Neural cell (in vitro differentiated cells): ENCODE data around the gene MAEA. TPM values are rescaled to one million over a fixed set of nuclear protein-coding genes. Genes with fewer than 3 reads are reported as not detected.

Experiments
- H2AFZ ChIP-seq: fragments of 200-600, 300-800 bp; sonication (generic), shearing (Covaris generic); 2 replicates; pipeline ENCODE4 v1.6.0; 2014; ENCODE audit warnings: low read depth, mild to moderate bottlenecking, antibody characterized with exemption, low read length, moderate library complexity
- H3F3A ChIP-seq: fragments of 200-600 bp; shearing (Covaris generic); 2 replicates; pipeline ENCODE4 v1.6.1; 2016; ENCODE audit warnings: mild to moderate bottlenecking, moderate library complexity, mixed read lengths, antibody characterized with exemption, low read length; ENCODE audit not compliant: insufficient read depth, poor library complexity, severe bottlenecking
- H3K27ac ChIP-seq: fragments of 200-600, 300-800 bp; sonication (generic), shearing (Covaris generic); 2 replicates; pipeline ENCODE4 v1.5.1; 2014; ENCODE audit warnings: mild to moderate bottlenecking, low read length, moderate library complexity
- H3K27me3 ChIP-seq: fragments of 300-800, 200-600 bp; sonication (generic), shearing (Covaris generic); 2 replicates; pipeline ENCODE4 v1.6.0; 2014; ENCODE audit warnings: mild to moderate bottlenecking, low read depth, low read length, moderate library complexity; ENCODE audit not compliant: insufficient read depth
- H3K36me3 ChIP-seq: fragments of 300-800, 200-600 bp; sonication (generic), shearing (Covaris generic); 2 replicates; pipeline ENCODE4 v1.5.1; 2014; ENCODE audit warnings: mild to moderate bottlenecking, antibody characterized with exemption, low read length, moderate library complexity; ENCODE audit not compliant: insufficient read depth
- H3K4me2 ChIP-seq: fragments of 300-800, 200-600 bp; sonication (generic), shearing (Covaris generic); 2 replicates; pipeline ENCODE4 v1.6.0; 2014; ENCODE audit warnings: mild to moderate bottlenecking, low read length
- H3K4me3 ChIP-seq: fragments of 300-800, 200-600 bp; sonication (generic), shearing (Covaris generic); 2 replicates; pipeline ENCODE4 v1.5.1; 2014; ENCODE audit warnings: mild to moderate bottlenecking, low read length, moderate library complexity
- H3K79me2 ChIP-seq: fragments of 200-600 bp; shearing (Covaris generic); replicated peaks from 2 replicates; pipeline ENCODE4 v1.6.0; 2014; ENCODE audit warnings: mild to moderate bottlenecking, low read length, moderate library complexity; ENCODE audit not compliant: insufficient read depth
- H3K9ac ChIP-seq: fragments of 300-800, 200-600 bp; sonication (generic), shearing (Covaris generic); 2 replicates; pipeline ENCODE4 v1.6.1; 2016; ENCODE audit warnings: mild to moderate bottlenecking, low read length, mixed read lengths
- H3K9me2 ChIP-seq: fragments of 200-600 bp; shearing (Covaris generic); 2 replicates; pipeline ENCODE4 v1.6.1; 2016; ENCODE audit warnings: mild to moderate bottlenecking, low read length, mixed read lengths; ENCODE audit not compliant: insufficient read depth
- H3K9me3 ChIP-seq: fragments of 200-600, 300-800 bp; sonication (generic), shearing (Covaris generic); 2 replicates; pipeline ENCODE4 v1.6.1; 2016; ENCODE audit warnings: mild to moderate bottlenecking, mixed run types, low read length, moderate library complexity, mixed read lengths
- H4K20me1 ChIP-seq: fragments of 200-600 bp; shearing (Covaris generic); 2 replicates; pipeline ENCODE4 v1.6.1; 2016; ENCODE audit warnings: mild to moderate bottlenecking, mixed run types; ENCODE audit not compliant: insufficient read depth
- EP300 ChIP-seq: fragments of 450-650 bp; conservative IDR thresholded peaks from 2 replicates; pipeline ENCODE4 v1.6.1; 2014; ENCODE audit warnings: antibody characterized with exemption, mild to moderate bottlenecking, moderate library complexity; ENCODE audit not compliant: poor library complexity, severe bottlenecking
- EZH2 ChIP-seq: fragments of 200-600, 300-800 bp; shearing (Covaris generic), sonication (generic); IDR thresholded peaks from 2 replicates; pipeline ENCODE4 v1.6.1; 2014; ENCODE audit warnings: antibody characterized with exemption, low read length, borderline replicate concordance, mild to moderate bottlenecking; ENCODE audit not compliant: insufficient read depth, poor library complexity, severe bottlenecking
- MXI1 ChIP-seq: fragments of 450-650 bp; conservative IDR thresholded peaks from 2 replicates; pipeline ENCODE4 v1.6.1; 2014; ENCODE audit warnings: antibody characterized with exemption, mild to moderate bottlenecking; ENCODE audit not compliant: poor library complexity, severe bottlenecking
- POLR2AphosphoS5 ChIP-seq: IDR thresholded peaks from 2 replicates; pipeline ENCODE4 v1.6.1; 2012
- RAD21 ChIP-seq: fragments of 450-650 bp; conservative IDR thresholded peaks from 2 replicates; pipeline ENCODE4 v1.6.1; 2014; ENCODE audit warnings: antibody characterized with exemption, mild to moderate bottlenecking, moderate library complexity
- SMC3 ChIP-seq: fragments of 450-650 bp; conservative IDR thresholded peaks from 2 replicates; pipeline ENCODE4 v1.6.1; 2014; ENCODE audit warnings: antibody characterized with exemption, mild to moderate bottlenecking, moderate library complexity; ENCODE audit not compliant: poor library complexity
- TAF1 ChIP-seq: IDR thresholded peaks from 2 replicates; pipeline ENCODE4 v1.6.1; 2012; ENCODE audit warnings: low read depth
- polyA plus RNA-seq: library from polyadenylated mRNA; depleted of rRNA; stranded (reverse); fragments of >200 nt; gene quantifications from 2 replicates; pipeline ENCODE4 v1.2.3, GENCODE V29; 2014
- TF ChIP-seq, protein P1 (sequence below): IDR thresholded peaks from 2 replicates; pipeline ENCODE4 v1.6.1; 2012; ENCODE audit warnings: borderline replicate concordance
- TF ChIP-seq, protein P2 (sequence below): fragments of 450-650 bp; IDR thresholded peaks from 2 replicates; pipeline ENCODE4 v1.5.1; 2014; ENCODE audit warnings: antibody characterized with exemption, mild to moderate bottlenecking, moderate library complexity; ENCODE audit not compliant: poor library complexity, severe bottlenecking

MAEA gene
- polyA plus RNA-seq, 1 donor from 2014 or later: 106 TPM

DNA sequence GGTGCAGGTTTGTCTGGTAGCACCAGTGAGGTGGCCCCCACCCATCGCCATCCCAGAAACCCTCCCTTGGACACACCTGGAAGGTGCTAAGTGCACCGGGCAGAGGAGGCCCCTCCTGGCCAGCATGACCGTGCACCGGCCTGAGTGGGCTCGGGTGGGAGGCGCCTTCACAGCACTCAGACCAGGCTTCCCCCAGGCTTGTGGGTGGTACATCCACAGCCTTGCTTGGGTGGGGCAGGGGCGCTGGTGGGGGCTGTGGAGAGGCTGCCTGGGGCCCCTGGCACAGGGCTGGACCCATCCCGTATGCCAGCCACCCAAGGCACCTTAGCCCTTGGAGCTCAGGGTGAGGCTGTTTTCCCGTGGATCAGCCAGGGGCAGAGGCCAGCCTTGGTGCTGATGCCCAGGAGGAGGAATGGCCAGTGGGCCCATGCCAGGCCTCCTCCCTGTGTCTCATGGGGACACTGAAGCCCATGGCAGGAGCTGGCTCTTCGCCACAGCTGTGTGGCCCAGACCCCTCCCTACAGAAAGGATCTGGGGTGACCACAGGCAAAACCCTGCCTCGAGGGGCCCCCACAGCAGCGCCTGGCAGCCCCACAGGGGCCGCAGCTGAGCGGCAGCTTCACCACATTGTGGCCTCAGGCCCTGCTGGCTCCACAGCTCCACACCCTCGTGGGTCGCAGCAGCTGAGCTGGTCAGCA, 95.1 kb downstream of the MAEA start:
- H2AFZ ChIP-seq: no peak overlapping the region
- H3K4me3 ChIP-seq: no peak overlapping the region
- H3K4me2 ChIP-seq: no peak overlapping the region
- H3K36me3 ChIP-seq: no peaks in the 10 kb centered on the region
- H3K27ac ChIP-seq: no peak overlapping the region
- no peaks in the 10 kb centered on the region for H4K20me1 ChIP-seq
- no peaks in the 10 kb centered on the region for H3K79me2 ChIP-seq
- TF ChIP-seq EP300 (no peak), MXI1 (no peak), RAD21 (no peak), SMC3 (no peak), TAF1 (no peak), EZH2 (no peak)
- TF ChIP-seq, protein P1, sequence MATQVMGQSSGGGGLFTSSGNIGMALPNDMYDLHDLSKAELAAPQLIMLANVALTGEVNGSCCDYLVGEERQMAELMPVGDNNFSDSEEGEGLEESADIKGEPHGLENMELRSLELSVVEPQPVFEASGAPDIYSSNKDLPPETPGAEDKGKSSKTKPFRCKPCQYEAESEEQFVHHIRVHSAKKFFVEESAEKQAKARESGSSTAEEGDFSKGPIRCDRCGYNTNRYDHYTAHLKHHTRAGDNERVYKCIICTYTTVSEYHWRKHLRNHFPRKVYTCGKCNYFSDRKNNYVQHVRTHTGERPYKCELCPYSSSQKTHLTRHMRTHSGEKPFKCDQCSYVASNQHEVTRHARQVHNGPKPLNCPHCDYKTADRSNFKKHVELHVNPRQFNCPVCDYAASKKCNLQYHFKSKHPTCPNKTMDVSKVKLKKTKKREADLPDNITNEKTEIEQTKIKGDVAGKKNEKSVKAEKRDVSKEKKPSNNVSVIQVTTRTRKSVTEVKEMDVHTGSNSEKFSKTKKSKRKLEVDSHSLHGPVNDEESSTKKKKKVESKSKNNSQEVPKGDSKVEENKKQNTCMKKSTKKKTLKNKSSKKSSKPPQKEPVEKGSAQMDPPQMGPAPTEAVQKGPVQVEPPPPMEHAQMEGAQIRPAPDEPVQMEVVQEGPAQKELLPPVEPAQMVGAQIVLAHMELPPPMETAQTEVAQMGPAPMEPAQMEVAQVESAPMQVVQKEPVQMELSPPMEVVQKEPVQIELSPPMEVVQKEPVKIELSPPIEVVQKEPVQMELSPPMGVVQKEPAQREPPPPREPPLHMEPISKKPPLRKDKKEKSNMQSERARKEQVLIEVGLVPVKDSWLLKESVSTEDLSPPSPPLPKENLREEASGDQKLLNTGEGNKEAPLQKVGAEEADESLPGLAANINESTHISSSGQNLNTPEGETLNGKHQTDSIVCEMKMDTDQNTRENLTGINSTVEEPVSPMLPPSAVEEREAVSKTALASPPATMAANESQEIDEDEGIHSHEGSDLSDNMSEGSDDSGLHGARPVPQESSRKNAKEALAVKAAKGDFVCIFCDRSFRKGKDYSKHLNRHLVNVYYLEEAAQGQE: no peak
- H3K9ac ChIP-seq: no peak overlapping the region
- no peaks in the 10 kb centered on the region for H3F3A ChIP-seq
- H3K9me3 ChIP-seq: peaks cover 12% of the 10 kb centered on the region
- no peaks in the 10 kb centered on the region for H3K27me3 ChIP-seq
- no peaks in the 10 kb centered on the region for H3K9me2 ChIP-seq

DNA sequence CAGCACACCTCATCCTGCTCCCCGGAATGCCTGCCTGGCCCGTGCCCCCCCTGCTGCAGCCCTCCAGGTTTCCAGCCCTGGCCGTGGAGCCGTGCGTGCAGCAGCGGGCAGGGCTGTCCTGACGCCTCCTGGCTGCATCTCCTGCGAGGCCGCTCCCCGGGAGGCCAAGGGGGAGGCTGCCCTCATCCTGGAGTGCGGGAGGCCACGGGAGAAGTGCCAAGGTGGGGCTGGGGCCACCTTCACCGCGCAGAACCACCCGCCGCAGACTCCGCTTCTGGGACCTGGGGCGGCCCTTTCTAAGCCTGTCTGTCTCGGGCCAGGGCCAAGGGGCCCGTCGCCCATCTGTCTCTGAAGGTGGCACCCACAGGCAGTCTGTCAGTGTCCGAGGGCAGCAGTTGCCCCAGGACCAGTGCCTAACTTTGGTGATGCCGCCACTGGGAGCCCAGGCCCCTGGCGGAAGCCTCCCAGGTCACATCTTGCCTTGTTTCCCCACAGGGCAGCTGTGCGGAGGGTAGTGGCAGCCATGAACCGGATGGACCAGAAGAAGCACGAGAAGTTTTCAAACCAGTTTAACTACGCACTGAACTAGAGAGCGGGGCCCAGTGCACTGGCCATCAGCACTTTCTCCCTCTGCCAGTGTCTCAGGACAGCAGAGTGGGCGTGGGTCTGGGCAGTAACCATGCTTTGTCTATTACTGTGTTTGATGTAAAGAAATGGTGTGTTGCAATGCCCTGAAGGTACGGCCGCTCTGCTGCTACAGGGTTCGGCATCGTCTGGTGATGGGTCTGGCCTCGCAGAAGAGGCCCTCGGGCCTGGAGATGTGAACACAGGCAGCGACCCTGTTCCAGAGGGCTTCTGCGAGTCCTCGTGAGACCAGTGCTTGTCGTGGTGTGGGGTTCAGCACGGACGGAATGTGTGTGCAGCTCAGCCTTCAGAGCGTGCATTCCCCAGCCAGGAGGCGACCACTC, 96.0 kb downstream of the MAEA start:
- no peak overlapping the region for H2AFZ ChIP-seq
- H3K4me2 ChIP-seq: no peak overlapping the region
- no peaks in the 10 kb centered on the region for H4K20me1 ChIP-seq
- no peaks in the 10 kb centered on the region for H3K36me3 ChIP-seq
- H3K79me2 ChIP-seq: no peaks in the 10 kb centered on the region
- H3K9ac ChIP-seq: no peak overlapping the region
- H3F3A ChIP-seq: no peaks in the 10 kb centered on the region
- H3K27me3 ChIP-seq: no peaks in the 10 kb centered on the region
- no peak for TF ChIP-seq SMC3
- TF ChIP-seq POLR2AphosphoS5: no peak
- TF ChIP-seq, protein P1: no peak
- no peak for TF ChIP-seq RAD21
- no peak for TF ChIP-seq MXI1
- TF ChIP-seq, protein P2, sequence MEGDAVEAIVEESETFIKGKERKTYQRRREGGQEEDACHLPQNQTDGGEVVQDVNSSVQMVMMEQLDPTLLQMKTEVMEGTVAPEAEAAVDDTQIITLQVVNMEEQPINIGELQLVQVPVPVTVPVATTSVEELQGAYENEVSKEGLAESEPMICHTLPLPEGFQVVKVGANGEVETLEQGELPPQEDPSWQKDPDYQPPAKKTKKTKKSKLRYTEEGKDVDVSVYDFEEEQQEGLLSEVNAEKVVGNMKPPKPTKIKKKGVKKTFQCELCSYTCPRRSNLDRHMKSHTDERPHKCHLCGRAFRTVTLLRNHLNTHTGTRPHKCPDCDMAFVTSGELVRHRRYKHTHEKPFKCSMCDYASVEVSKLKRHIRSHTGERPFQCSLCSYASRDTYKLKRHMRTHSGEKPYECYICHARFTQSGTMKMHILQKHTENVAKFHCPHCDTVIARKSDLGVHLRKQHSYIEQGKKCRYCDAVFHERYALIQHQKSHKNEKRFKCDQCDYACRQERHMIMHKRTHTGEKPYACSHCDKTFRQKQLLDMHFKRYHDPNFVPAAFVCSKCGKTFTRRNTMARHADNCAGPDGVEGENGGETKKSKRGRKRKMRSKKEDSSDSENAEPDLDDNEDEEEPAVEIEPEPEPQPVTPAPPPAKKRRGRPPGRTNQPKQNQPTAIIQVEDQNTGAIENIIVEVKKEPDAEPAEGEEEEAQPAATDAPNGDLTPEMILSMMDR: no peak
- no peak for TF ChIP-seq TAF1
- no peak for TF ChIP-seq EZH2
- TF ChIP-seq EP300: no peak
- H3K9me2 ChIP-seq: no peaks in the 10 kb centered on the region
- H3K4me3 ChIP-seq: no peak overlapping the region
- H3K27ac ChIP-seq: no peak overlapping the region
- H3K9me3 ChIP-seq: peaks cover 12% of the 10 kb centered on the region
